Measurements from ENCODE around the gene MICU2. TPM values are rescaled to one million over a fixed set of nuclear protein-coding genes. Genes with fewer than 3 reads are reported as not detected.

The MICU2 gene
- total and polyA plus RNA-seq, 3 donors from 2014 or later: 43.2 to 98.9 (median 81.1) TPM

GRCh38 chr13:21584973-21585592, 18.9 kb downstream of the MICU2 start:
- H3K4me1 ChIP-seq: no peaks in the 10 kb centered on the region
- H3K4me3 ChIP-seq: no peak overlapping the region
- intact Hi-C loops (cut with DNase I; ENCODE audit: low total_unique reads): no loop called here
- no peak overlapping the region for H3K27ac ChIP-seq
- no peaks in the 10 kb centered on the region for H3K36me3 ChIP-seq (ENCODE audit: low read depth, missing control alignments)
- no peaks in the 10 kb centered on the region for H3K27me3 ChIP-seq
- TF ChIP-seq CTCF (IDR thresholded peaks at IDR 0.05): no peak
- no peak for TF ChIP-seq POLR2A (IDR thresholded peaks at IDR 0.05)
- WGBS, 2 donors: 81 to 82% methylated on average over 1 of the region's 1 CpG
- DNase-seq: no peak
- H3K9me3 ChIP-seq: no peaks in the 10 kb centered on the region

GRCh38 chr13:21583478-21583877, 20.5 kb downstream of the MICU2 start:
- H3K9me3 ChIP-seq: no peaks in the 10 kb centered on the region

DNA sequence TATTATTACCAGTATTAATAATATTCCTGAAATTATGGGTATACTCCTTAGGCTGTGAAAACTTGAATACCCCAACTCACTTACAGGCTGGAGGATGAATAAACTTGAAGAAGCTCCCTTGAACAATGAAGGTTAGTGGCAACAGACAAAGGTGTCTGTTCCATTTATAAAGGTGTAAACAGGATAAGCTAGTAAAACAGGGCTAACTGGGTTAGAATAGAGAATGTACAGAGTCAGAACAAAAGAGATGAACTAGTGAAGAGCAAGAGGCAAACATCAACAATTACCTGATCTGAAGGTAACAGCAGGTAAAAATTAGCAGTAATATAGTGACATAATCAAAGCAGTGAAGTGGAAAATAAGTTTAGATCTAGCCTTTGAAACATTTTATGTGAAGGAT, 23.2 kb downstream of the MICU2 start:
- Histone ChIP-seq H3K27me3 (no peaks in the 10 kb centered on the region), H3K4me1 (no peaks in the 10 kb centered on the region), H3K27ac (no peak overlapping the region), H3K36me3 (ENCODE audit: low read depth, missing control alignments) (no peaks in the 10 kb centered on the region), H3K4me3 (no peak overlapping the region), H3K9me3 (no peaks in the 10 kb centered on the region)
- DNase-seq: no peak
- intact Hi-C loops (cut with DNase I; ENCODE audit: low total_unique reads): no loop called here
- TF ChIP-seq CTCF (IDR thresholded peaks at IDR 0.05) (no peak), POLR2A (IDR thresholded peaks at IDR 0.05) (no peak)

More at GRCh38 chr13:21583478-21583877, 20.5 kb downstream of the MICU2 start:
- Histone ChIP-seq H3K36me3 (ENCODE audit: low read depth, missing control alignments) (no peaks in the 10 kb centered on the region), H3K27ac (no peak overlapping the region), H3K4me1 (no peaks in the 10 kb centered on the region), H3K27me3 (no peaks in the 10 kb centered on the region), H3K4me3 (no peak overlapping the region)
- intact Hi-C loops (cut with DNase I; ENCODE audit: low total_unique reads): no loop called here
- no peak for DNase-seq
- TF ChIP-seq CTCF (IDR thresholded peaks at IDR 0.05): no peak
- no peak for TF ChIP-seq POLR2A (IDR thresholded peaks at IDR 0.05)
- 61 to 68% methylated on average over 2 of the region's 2 CpGs for WGBS, 2 donors

DNA sequence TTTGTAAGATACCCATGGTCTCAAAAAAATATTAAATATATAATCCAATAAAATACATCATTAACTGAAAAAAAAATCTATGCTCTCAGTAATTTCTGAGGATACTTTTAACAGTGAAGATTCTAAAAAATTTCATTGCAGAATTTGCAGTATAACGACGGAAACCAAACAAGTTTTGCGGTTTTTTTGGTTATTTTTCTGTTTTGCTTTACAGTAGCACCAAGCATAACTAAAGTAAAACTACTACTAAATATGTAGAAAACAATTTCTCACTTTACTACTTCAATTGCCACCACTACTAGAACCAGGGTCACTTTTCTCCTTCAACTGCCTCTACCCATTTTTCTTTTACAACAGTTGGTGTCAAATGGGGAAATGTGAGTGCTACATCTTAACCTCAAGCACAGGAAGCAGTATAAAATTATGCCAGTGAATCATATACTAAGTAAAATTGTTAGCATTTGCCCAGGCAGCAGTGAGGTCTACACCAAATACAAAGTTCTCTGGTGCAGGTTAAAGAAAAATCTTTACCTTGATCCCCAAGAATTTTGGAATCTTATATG, 24.1 kb downstream of the MICU2 start:
- Histone ChIP-seq H3K9me3 (no peaks in the 10 kb centered on the region), H3K27me3 (no peaks in the 10 kb centered on the region), H3K36me3 (ENCODE audit: low read depth, missing control alignments) (no peaks in the 10 kb centered on the region), H3K4me3 (no peak overlapping the region), H3K4me1 (no peaks in the 10 kb centered on the region), H3K27ac (no peak overlapping the region)
- DNase-seq: no peak
- WGBS, 2 donors: 93 to 94% methylated on average over 3 of the region's 3 CpGs
- intact Hi-C loops (cut with DNase I; ENCODE audit: low total_unique reads): no loop called here
- TF ChIP-seq CTCF (IDR thresholded peaks at IDR 0.05) (no peak), POLR2A (IDR thresholded peaks at IDR 0.05) (no peak)

DNA sequence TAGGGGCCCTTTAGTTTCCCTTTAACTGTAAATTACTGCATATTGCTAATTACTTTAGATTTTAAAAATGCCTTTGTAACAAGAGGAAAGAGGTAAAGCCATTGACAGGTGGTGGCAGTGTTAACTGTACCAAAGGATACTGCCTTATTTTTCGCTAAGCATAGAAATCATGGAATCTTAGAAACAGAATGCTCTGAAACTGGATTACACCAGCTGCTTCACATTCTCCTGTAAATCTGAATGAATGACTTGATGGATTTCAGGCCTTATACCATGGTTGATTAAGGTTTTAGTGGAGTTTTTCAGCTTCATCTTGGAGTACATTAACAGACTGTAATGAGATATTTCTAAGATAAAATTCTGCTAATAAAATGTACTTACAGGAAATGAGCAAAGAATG, 25.2 kb downstream of the MICU2 start:
- 43 to 82% methylated on average over 1 of the region's 1 CpG for WGBS, 2 donors
- H3K4me3 ChIP-seq: no peak overlapping the region
- intact Hi-C loops (cut with DNase I; ENCODE audit: low total_unique reads): no loop called here
- no peaks in the 10 kb centered on the region for H3K36me3 ChIP-seq (ENCODE audit: low read depth, missing control alignments)
- no peak for DNase-seq
- H3K4me1 ChIP-seq: no peaks in the 10 kb centered on the region
- no peaks in the 10 kb centered on the region for H3K9me3 ChIP-seq
- TF ChIP-seq POLR2A (IDR thresholded peaks at IDR 0.05): no peak
- no peak for TF ChIP-seq CTCF (IDR thresholded peaks at IDR 0.05)
- H3K27ac ChIP-seq: no peak overlapping the region
- no peaks in the 10 kb centered on the region for H3K27me3 ChIP-seq
